ENCODE measurements around the gene BTBD18.
"Not testable (repeated sequence)": the region's sequence is repeated elsewhere in the genome, so short reads cannot be mapped to it uniquely, and the experiment has no call there.

BTBD18 gene

GRCh38 chr11:57735619-57736298 lies 15.9 kb downstream of the BTBD18 start:
- DNase-seq (ENCODE audit: low spot score): no peak

- no peak for DNase-seq (ENCODE audit: low spot score)
Measured at GRCh38 chr11:57732661-57733060, 19.0 kb downstream of the BTBD18 start.

DNA sequence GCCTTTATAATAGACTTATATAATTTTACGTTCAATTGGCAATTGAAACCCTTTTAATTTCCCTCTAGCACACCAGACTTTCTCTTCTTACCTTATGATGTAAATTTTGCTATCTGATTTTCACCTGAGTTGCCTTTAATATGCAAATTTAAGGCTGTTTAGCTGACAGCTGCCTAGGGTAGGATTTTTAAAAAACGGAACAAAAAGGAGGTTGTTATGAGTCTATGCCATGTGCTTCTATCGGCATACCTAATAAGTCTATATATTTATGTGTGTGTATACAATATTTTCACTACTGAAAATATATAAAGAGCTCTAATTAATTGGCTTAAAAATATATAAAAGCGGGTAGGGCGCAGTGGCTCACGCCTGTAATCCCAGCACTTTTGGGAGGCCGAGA lies 22.1 kb downstream of the BTBD18 start:
- no peak for DNase-seq (ENCODE audit: low spot score)

GRCh38 chr11:57728829-57729228 lies 22.8 kb downstream of the BTBD18 start:
- no peak for DNase-seq (ENCODE audit: low spot score)

GRCh38 chr11:57727185-57727584 lies 24.4 kb downstream of the BTBD18 start:
- no peak for DNase-seq (ENCODE audit: low spot score)

GRCh38 chr11:57716726-57717125 lies 34.9 kb downstream of the BTBD18 start:
- DNase-seq (ENCODE audit: low spot score): not testable (repeated sequence)

GRCh38 chr11:57713835-57714234 lies 37.8 kb downstream of the BTBD18 start:
- DNase-seq (ENCODE audit: low spot score): no peak

GRCh38 chr11:57712256-57713150 lies 39.1 kb downstream of the BTBD18 start, which contains the start of gene TMX2:
Gene TMX2, plus strand, starts transcription at chr11:57712593. Its CDS starts 26 bp downstream, at chr11:57712619.
- peak; percentile 99 for DNase-seq (ENCODE audit: low spot score)

GRCh38 chr11:57711414-57712255 lies 40.0 kb downstream of the BTBD18 start, which contains the start of gene MED19:
Gene MED19, minus strand, starts transcription at chr11:57712215. Its CDS starts 36 bp downstream, at chr11:57712179.
- DNase-seq (ENCODE audit: low spot score): peak; percentile 87

- DNase-seq (ENCODE audit: low spot score): no peak
Measured at GRCh38 chr11:57709802-57710367, 41.7 kb downstream of the BTBD18 start.

DNA sequence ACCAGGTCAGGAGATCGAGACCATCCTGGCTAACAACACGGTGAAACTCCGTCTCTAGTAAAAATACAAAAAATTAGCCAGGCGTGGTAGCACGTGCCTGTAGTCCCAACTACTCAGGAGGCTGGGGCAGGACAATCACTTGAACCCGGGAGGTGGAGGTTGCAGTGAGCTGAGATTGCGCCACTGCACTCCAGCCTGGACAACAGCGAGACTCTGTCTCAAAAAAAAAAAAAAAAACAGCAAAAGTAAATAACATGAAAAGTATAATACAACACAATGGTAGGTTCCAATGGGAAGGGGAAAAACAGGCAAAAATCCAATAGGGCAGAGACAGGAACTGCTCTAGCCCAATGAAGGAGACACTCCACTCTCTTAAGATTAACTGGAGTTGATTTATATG lies 46.2 kb downstream of the BTBD18 start:
- DNase-seq (ENCODE audit: low spot score): not testable (repeated sequence)

- no peak for DNase-seq (ENCODE audit: low spot score)
Measured at GRCh38 chr11:57704932-57705331, 46.7 kb downstream of the BTBD18 start.

DNA sequence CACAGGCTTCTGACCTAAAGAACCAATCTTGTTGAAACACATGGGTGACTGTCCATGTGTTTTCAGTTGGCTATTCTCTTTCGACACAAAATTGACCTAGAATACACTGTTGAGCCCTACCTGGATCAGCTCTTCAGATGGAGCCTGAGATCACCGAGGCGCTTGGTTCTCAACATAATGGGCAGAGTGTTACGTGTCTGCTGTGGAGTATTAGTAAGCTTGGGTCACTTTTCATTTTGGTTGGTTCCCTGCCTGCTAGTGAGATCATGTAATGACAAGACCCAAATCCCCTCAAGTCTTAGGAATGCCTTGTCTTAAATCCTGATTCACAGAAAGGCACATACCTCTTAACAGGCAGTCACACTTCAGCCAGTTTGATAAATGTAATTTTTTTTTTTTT lies 48.3 kb downstream of the BTBD18 start:
- no peak for DNase-seq (ENCODE audit: low spot score)

- no peak for DNase-seq (ENCODE audit: low spot score)
Measured at GRCh38 chr11:57700425-57700824, 51.2 kb downstream of the BTBD18 start.

- DNase-seq (ENCODE audit: low spot score): no peak
Measured at GRCh38 chr11:57699813-57700212, 51.8 kb downstream of the BTBD18 start.

DNA sequence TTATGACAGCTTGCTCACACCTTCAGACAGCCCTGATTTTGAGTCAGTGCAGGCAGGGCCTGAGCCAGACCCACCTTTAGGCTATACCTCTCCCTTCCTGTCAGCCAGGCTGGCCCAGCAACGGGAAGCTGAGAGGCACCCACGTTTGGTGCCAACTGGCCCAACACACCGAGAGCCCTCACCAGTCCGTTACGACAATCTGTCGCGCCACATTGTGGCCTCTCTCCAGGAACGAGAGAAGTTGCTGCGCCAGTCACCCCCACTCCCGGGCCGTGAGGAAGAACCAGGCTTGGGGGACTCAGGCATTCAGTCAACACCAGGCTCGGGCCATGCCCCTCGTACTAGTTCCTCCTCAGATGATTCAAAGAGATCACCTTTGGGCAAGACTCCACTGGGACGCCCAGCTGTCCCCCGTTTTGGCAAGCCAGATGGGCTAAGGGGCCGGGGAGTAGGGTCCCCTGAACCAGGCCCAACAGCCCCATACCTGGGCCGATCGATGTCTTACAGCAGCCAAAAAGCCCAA lies 52.7 kb downstream of the BTBD18 start:
- DNase-seq (ENCODE audit: low spot score): no peak

Small RNAs within 50 kb of the gene (small RNA-seq; reads per million reads assigned to genes)
- gene AP001931.1 (0 reads per million in 2 experiments), gene TMX2-CTNND1 (0 reads per million in 2 experiments)

Data from SK-N-DZ (cell line).